ENCODE results near the gene SCYGR2. TPM values are rescaled to one million over a fixed set of nuclear protein-coding genes. Genes with fewer than 3 reads are reported as not detected.

SCYGR2 gene
- total RNA-seq, 2 experiments from 2014 or later = not detected

GRCh38 chr2:227610123-227610522, 11.4 kb downstream of the SCYGR2 start:
- H3K9me3 ChIP-seq (ENCODE audit: low read length) = no peaks in the 10 kb centered on the region
- H2AFZ ChIP-seq (ENCODE audit: low read length) = no peak overlapping the region
- TF ChIP-seq CTCF (conservative IDR thresholded peaks at IDR 0.05; ENCODE audit: low read length) (no peak), EZH2phosphoT487 (IDR thresholded peaks at IDR 0.05; ENCODE audit: borderline replicate concordance, low read depth, low read length) (no peak)
- no peaks in the 10 kb centered on the region for H3K79me2 ChIP-seq (ENCODE audit: insufficient read depth, low read depth, low read length)
- H3K36me3 ChIP-seq (ENCODE audit: insufficient read depth, low read length) = no peaks in the 10 kb centered on the region
- no TSS peak for BruUV-seq (replicated peaks)
- H3K27ac ChIP-seq (ENCODE audit: low read depth, low read length, poor library complexity, severe bottlenecking) = no peak overlapping the region
- no peak overlapping the region for H3K4me2 ChIP-seq (ENCODE audit: low read length)
- no peaks in the 10 kb centered on the region for H3K9me2 ChIP-seq (ENCODE audit: insufficient read depth, low read length)
- H3K4me3 ChIP-seq (ENCODE audit: low read depth, low read length, poor library complexity, severe bottlenecking) = no peak overlapping the region
- H4K20me1 ChIP-seq (ENCODE audit: insufficient read depth, low read length) = no peaks in the 10 kb centered on the region
- H3K4me1 ChIP-seq (ENCODE audit: insufficient read depth, low read length, poor library complexity, severe bottlenecking) = no peaks in the 10 kb centered on the region
- no peak for DNase-seq (ENCODE audit: low spot score)
- intact Hi-C loops (cut with micrococcal nuclease; ENCODE audit: unreplicated experiment) = no loop called here
- ChIA-PET POLR2A (interaction anchor here (0.6 kb wide), 2 partner anchors 290 to 954 kb away, joined by 3 to 4 read pairs; no protein-coding TSS in a partner anchor), CTCF (ENCODE audit: unreplicated experiment) (no interaction called here)

GRCh38 chr2:227612546-227613271, 14.0 kb downstream of the SCYGR2 start:
- H2AFZ ChIP-seq (ENCODE audit: low read length) = no peak overlapping the region
- no peak overlapping the region for H3K27ac ChIP-seq (ENCODE audit: low read depth, low read length, poor library complexity, severe bottlenecking)
- no peaks in the 10 kb centered on the region for H4K20me1 ChIP-seq (ENCODE audit: insufficient read depth, low read length)
- no peak overlapping the region for H3K4me3 ChIP-seq (ENCODE audit: low read depth, low read length, poor library complexity, severe bottlenecking)
- ChIA-PET CTCF (ENCODE audit: unreplicated experiment) (no interaction called here), POLR2A (no interaction called here)
- no peaks in the 10 kb centered on the region for H3K9me2 ChIP-seq (ENCODE audit: insufficient read depth, low read length)
- H3K79me2 ChIP-seq (ENCODE audit: insufficient read depth, low read depth, low read length) = no peaks in the 10 kb centered on the region
- TF ChIP-seq CTCF (conservative IDR thresholded peaks at IDR 0.05; ENCODE audit: low read length) (no peak), EZH2phosphoT487 (IDR thresholded peaks at IDR 0.05; ENCODE audit: borderline replicate concordance, low read depth, low read length) (no peak)
- H3K4me2 ChIP-seq (ENCODE audit: low read length) = no peak overlapping the region
- H3K4me1 ChIP-seq (ENCODE audit: insufficient read depth, low read length, poor library complexity, severe bottlenecking) = no peaks in the 10 kb centered on the region
- H3K36me3 ChIP-seq (ENCODE audit: insufficient read depth, low read length) = no peaks in the 10 kb centered on the region
- intact Hi-C loops (cut with micrococcal nuclease; ENCODE audit: unreplicated experiment) = no loop called here
- BruUV-seq (replicated peaks) = no TSS peak
- DNase-seq (ENCODE audit: low spot score) = no peak
- H3K9me3 ChIP-seq (ENCODE audit: low read length) = no peaks in the 10 kb centered on the region

- DNase-seq (ENCODE audit: low spot score) = no peak
- H3K79me2 ChIP-seq (ENCODE audit: insufficient read depth, low read depth, low read length) = no peaks in the 10 kb centered on the region
- H3K9me3 ChIP-seq (ENCODE audit: low read length) = no peaks in the 10 kb centered on the region
- no TSS peak for BruUV-seq (replicated peaks)
- TF ChIP-seq CTCF (conservative IDR thresholded peaks at IDR 0.05; ENCODE audit: low read length) (no peak), EZH2phosphoT487 (IDR thresholded peaks at IDR 0.05; ENCODE audit: borderline replicate concordance, low read depth, low read length) (no peak)
- no peak overlapping the region for H3K27ac ChIP-seq (ENCODE audit: low read depth, low read length, poor library complexity, severe bottlenecking)
- no peaks in the 10 kb centered on the region for H3K9me2 ChIP-seq (ENCODE audit: insufficient read depth, low read length)
- ChIA-PET CTCF (ENCODE audit: unreplicated experiment) (no interaction called here), POLR2A (no interaction called here)
- H4K20me1 ChIP-seq (ENCODE audit: insufficient read depth, low read length) = no peaks in the 10 kb centered on the region
- no peak overlapping the region for H3K4me2 ChIP-seq (ENCODE audit: low read length)
- no peaks in the 10 kb centered on the region for H3K36me3 ChIP-seq (ENCODE audit: insufficient read depth, low read length)
- no peaks in the 10 kb centered on the region for H3K4me1 ChIP-seq (ENCODE audit: insufficient read depth, low read length, poor library complexity, severe bottlenecking)
- H3K4me3 ChIP-seq (ENCODE audit: low read depth, low read length, poor library complexity, severe bottlenecking) = no peak overlapping the region
- intact Hi-C loops (cut with micrococcal nuclease; ENCODE audit: unreplicated experiment) = no loop called here
- H2AFZ ChIP-seq (ENCODE audit: low read length) = no peak overlapping the region
These were observed 14.6 kb downstream of the SCYGR2 start for GRCh38 chr2:227613272-227613660.

Measured in OCI-LY7 (cell line).